HL-60/S4 treated with phorbol 12-myristate 13-acetate at 8.2 ng/mL for 4 days and 3 days (cell line): ENCODE data around the gene PPM1H.

Experiments used
- in situ Hi-C: fragments of 300-500 bp; cut with MboI; formaldehyde crosslinking; loops from 2 replicates; pipeline ENCODE4 v1.15.0; 2022; ENCODE audit warnings: low sequenced_read_pairs

The PPM1H gene

GRCh38 chr12:62876938-62877548, 57.9 kb downstream of the PPM1H start:
- in situ Hi-C loops, result no loop called here

GRCh38 chr12:62873826-62874448, 61.0 kb downstream of the PPM1H start:
- in situ Hi-C loops, result no loop called here

GRCh38 chr12:62873116-62873825, 61.7 kb downstream of the PPM1H start:
- in situ Hi-C loops, result no loop called here

- in situ Hi-C loops, result no loop called here
Measured at GRCh38 chr12:62868820-62869219, 66.1 kb downstream of the PPM1H start.

GRCh38 chr12:62866451-62867082, 68.4 kb downstream of the PPM1H start:
- in situ Hi-C loops, result no loop called here

GRCh38 chr12:62865937-62866336, 69.0 kb downstream of the PPM1H start:
- in situ Hi-C loops, result no loop called here

- in situ Hi-C loops, result no loop called here
Measured at GRCh38 chr12:62865065-62865464, 69.9 kb downstream of the PPM1H start.

- in situ Hi-C loops, result no loop called here
Measured at GRCh38 chr12:62862259-62862881, 72.6 kb downstream of the PPM1H start.

GRCh38 chr12:62861586-62861985, 73.4 kb downstream of the PPM1H start:
- in situ Hi-C loops, result no loop called here

- in situ Hi-C loops, result no loop called here
Measured at GRCh38 chr12:62860501-62861411, 74.2 kb downstream of the PPM1H start.

GRCh38 chr12:62860020-62860419, 74.9 kb downstream of the PPM1H start:
- in situ Hi-C loops, result no loop called here

GRCh38 chr12:62859321-62859737, 75.6 kb downstream of the PPM1H start:
- in situ Hi-C loops, result no loop called here

- in situ Hi-C loops, result no loop called here
Measured at GRCh38 chr12:62856454-62856853, 78.5 kb downstream of the PPM1H start.

- in situ Hi-C loops, result no loop called here
Measured at GRCh38 chr12:62854024-62854423, 80.9 kb downstream of the PPM1H start.

- in situ Hi-C loops, result no loop called here
Measured at GRCh38 chr12:62849398-62849797, 85.6 kb downstream of the PPM1H start.

- in situ Hi-C loops, result no loop called here
Measured at GRCh38 chr12:62848418-62848817, 86.5 kb downstream of the PPM1H start.

GRCh38 chr12:62847709-62848108, 87.2 kb downstream of the PPM1H start:
- in situ Hi-C loops, result no loop called here

GRCh38 chr12:62846491-62846890, 88.5 kb downstream of the PPM1H start:
- in situ Hi-C loops, result no loop called here

- in situ Hi-C loops, result no loop called here
Measured at GRCh38 chr12:62844915-62845314, 90.0 kb downstream of the PPM1H start.

- in situ Hi-C loops, result no loop called here
Measured at GRCh38 chr12:62843716-62844115, 91.2 kb downstream of the PPM1H start.
